H1 (cell line): ENCODE measurements around the gene GCSAM. TPM values are rescaled to one million over a fixed set of nuclear protein-coding genes. Genes with fewer than 3 reads are reported as not detected.

Experiments
- BCL11A ChIP-seq, 2 experiments: IDR thresholded peaks; one replicate each; pipeline ENCODE4 v1.6.1; 2011; ENCODE audit warnings: low read depth in 2 of 2, low read length in 2 of 2, mild to moderate bottlenecking in 2 of 2
- CTCF ChIP-seq, 3 experiments: IDR thresholded peaks; 1 replicate in 2 of 3; 2 replicates in 1 of 3; pipeline versions ENCODE4 v1.5.1 to v1.6.1; 2011; ENCODE audit warnings: low read length in 3 of 3, mild to moderate bottlenecking in 3 of 3, inconsistent platforms in 2 of 3, low read depth in 1 of 3, moderate library complexity in 1 of 3; ENCODE audit not compliant: insufficient read depth in 1 of 3; ENCODE audit errors: control extremely low read depth in 1 of 3
- GABPA ChIP-seq: IDR thresholded peaks from 2 replicates; pipeline ENCODE4 v1.6.1; 2011; ENCODE audit warnings: mild to moderate bottlenecking, low read length, moderate library complexity, borderline replicate concordance; ENCODE audit not compliant: insufficient read depth
- HDAC6 ChIP-seq: IDR thresholded peaks from one replicate; pipeline ENCODE4 v1.7.1; 2012; ENCODE audit warnings: low read depth, mild to moderate bottlenecking, inconsistent platforms, low read length, moderate library complexity
- MAX ChIP-seq: IDR thresholded peaks from 2 replicates; pipeline ENCODE4 v1.6.1; 2012; ENCODE audit warnings: inconsistent platforms
- NANOG ChIP-seq: IDR thresholded peaks from 2 replicates; pipeline ENCODE4 v1.6.1; 2011; ENCODE audit warnings: low read length, low read depth, mild to moderate bottlenecking, inconsistent platforms; ENCODE audit not compliant: insufficient read depth, poor library complexity, severe bottlenecking
- polyA plus RNA-seq, 7 experiments: library from polyadenylated mRNA; depleted of rRNA in 3 of 7; stranded (reverse) in 5 of 7; unstranded in 2 of 7; fragments of >200 nt in 5 of 7; fragments of 200-250 nt in 2 of 7; gene quantifications; 1 replicate in 5 of 7; 2 replicates in 1 of 7; 4 replicates in 1 of 7; pipeline versions ENCODE4 v1.2.1 to v1.2.3, GENCODE V29; 2011 to 2013; ENCODE audit warnings: missing spikeins in 2 of 7, mixed read lengths in 2 of 7
- total RNA-seq: library from RNA; stranded (reverse); fragmentation: NEBNext Ultra II Directional; extraction: Animal tissue kit (Norgen Biotek cat#: 25700); gene quantifications from 2 replicates; pipeline ENCODE4 v1.2.1, GENCODE V29; 2021

The GCSAM gene
- total and polyA plus RNA-seq, 2 of the 8 experiments (the other 6 are each of a cell fraction or from before 2014, with no cell fraction given) = not detected

- no peak for TF ChIP-seq GABPA
- no peak for TF ChIP-seq CTCF (IDR thresholded peaks at IDR 0.05; ENCODE audit: control extremely low read depth in 1 of 3, insufficient read depth in 1 of 3, low read depth in 1 of 3, low read length in 3 of 3)
- no peak for TF ChIP-seq BCL11A (IDR thresholded peaks at IDR 0.05; ENCODE audit: low read depth in 2 of 2, low read length in 2 of 2)
- TF ChIP-seq HDAC6 = no peak
- TF ChIP-seq NANOG = no peak
- TF ChIP-seq MAX = no peak
- TF ChIP-seq, all 59 proteins: peak for 0
Measured at GRCh38 chr3:112122870-112123269, 10.2 kb downstream of the GCSAM start (continued).
